GM19372 (cell line): ENCODE data around the gene LMAN1L.

Experiments used
- ATAC-seq: cut with Tn5 transposase; IDR thresholded peaks from one replicate; pipeline ENCODE4 v1.9.1; 2021; ENCODE audit warnings: mild to moderate bottlenecking, low read depth, moderate library complexity; ENCODE audit not compliant: unreplicated experiment

The LMAN1L gene

DNA sequence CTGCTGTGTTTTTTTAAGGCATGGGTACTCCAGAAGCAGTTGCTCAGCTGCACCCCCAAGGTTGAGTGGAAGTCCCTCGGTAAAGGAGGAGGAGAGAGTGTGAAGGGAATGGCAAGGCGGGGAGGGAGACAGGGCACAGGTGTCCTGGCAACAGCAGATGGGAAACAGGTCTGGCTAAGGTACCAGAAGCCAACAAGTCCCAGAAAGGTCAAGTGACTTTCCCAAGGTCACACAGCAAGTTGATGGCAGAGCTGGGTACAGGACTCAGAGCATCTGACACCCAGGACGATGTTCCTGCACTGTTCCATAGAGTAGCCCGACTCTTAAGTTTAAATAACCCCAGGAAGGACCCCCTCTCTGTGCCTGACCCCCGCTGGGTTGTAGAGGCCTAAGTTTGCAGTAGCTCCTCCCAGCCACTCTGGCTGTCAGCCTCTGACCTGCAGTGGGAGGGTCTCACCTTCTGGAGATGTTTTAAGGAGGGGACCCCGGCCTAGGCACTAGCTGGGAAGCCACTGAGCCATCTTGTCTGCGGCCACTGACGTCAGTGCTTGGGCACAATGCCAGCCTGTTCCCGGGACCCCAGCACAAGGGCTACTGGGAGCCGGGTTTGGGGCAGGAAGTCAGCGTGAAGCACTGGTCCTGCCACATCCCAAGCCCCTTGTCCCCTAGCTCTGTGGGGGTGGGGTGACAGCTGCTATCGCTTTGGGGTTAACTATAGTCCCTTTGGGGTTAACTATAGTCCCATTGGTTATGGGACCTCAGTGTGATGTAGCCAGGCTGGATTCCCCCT, 20.2 kb upstream of the LMAN1L start:
- no peak for ATAC-seq

DNA sequence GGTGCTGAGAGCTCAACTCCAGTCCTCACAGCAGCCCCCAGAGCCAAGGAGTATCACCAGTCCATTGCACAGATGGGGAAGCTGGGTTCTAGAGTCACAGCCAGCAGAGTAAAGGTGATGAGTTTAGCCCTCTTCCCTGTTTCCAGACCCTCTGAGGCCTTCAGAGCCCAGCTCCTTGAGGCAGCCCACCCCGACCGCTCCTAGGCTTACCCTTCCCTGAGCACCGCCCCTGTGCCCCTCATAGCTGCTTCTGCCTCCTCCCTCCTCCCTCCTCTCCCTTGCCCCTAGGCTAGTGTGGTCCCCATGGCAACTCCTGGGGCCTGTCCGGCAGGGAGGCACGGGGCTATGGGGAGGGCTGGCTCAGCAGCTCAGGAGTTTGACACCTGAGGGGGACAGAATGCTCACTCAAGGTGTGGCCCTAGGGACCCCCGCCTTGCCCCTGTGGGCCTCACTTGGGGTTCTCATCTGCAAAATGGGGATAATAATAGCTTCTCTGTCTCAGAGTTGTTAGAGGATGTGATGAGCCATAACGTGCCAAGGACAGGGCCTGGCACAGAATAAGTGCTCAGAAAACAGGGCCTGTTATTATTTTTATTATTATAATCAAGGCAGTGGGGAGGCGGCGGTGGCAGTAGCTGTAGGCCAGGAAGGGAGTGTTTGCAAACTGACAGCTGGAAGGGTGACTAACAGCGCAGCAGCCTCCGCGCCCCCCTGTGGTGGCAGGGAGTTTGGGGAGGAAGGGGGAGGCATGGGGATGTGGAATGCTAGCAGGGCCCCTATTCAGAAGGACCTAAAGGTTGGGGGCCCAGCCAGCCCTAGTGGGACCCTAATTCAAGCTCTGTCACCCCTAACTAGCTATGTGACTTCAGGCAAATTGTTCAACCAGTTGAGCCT, 19.3 kb upstream of the LMAN1L start:
- ATAC-seq: no peak

DNA sequence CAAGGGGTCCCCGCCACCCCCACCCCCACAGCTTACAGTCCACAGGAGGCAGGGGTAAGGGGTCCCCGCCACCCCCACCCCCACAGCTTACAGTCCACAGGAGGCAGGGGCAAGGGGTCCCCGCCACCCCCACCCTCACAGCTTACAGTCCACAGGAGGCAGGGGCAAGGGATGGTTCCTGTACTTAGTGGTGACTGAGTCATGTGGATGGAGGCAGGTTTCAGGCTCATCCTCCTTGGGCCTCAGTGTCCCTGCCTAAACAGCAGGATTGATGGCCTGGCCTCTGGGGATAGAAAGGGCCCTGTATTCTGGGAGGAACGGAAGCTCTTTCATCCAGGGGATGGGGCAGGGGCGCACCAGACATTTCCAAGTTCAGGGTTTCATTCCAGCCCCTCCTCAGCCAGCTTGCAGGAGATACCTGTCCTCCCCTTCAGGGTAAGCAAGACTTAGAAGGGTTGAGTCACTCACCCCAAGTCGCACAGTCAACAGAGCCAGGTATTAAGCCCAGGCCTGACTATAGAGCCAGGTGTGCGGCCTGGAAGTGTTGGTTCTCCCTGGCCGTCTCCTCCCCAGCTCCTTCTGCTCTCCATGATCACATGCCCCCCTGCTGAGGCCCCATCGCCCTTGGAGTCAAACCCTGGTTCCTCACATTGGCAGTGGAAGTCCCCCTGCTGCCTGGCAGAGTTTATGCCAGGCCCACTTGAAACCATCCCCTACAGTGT, 18.2 kb upstream of the LMAN1L start:
- ATAC-seq: no peak

DNA sequence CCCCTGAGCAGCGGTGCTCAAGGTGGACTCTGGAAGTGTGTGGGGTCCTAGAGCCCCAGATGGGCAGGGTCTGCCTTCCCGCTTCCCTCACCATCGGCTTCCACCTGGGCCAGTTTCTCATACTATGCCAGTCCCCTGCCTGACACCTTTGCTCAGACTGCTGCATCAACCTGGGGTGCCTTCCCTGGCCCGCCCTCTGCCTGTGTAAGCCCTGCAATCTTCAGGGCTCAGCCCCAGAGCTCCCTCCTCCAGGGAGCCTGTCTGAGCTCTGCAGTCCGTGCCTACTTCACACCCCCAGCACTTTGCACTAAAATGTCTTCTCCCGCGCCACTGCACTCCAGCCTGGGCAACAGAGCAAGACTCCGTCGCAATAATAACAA, 17.7 kb upstream of the LMAN1L start:
- ATAC-seq: no peak

DNA sequence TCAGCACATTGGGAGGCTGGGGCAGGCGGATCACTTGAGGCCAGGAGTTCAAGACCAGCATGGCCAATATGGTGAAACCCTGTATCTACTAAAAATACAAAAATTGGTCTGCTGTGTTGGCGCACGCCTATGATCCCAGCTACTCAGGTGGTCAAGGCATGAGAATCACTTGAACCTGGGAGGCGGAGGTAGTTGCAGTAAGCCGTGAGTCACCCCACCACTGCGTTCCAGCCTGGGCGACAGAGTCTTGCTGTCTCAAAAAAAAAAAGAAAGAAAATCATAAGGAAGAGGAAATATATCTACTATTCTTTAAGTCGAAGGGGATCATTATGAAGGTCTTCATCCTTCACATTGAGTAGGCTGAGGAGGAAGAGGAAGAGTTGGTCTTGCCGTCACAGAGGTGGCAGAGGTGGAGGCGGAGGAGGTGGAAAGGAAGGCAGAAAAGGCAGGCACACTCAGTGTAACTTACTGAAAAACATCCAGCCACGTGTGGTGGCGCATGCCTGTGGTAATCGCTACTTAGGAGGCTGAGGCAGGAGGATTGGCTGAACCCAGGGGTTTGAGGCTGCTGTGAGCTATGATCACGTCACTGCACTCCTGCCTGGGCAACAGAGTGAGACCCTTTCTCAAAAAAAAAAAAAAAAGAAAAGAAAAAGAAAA, 16.5 kb upstream of the LMAN1L start:
- ATAC-seq: no peak

DNA sequence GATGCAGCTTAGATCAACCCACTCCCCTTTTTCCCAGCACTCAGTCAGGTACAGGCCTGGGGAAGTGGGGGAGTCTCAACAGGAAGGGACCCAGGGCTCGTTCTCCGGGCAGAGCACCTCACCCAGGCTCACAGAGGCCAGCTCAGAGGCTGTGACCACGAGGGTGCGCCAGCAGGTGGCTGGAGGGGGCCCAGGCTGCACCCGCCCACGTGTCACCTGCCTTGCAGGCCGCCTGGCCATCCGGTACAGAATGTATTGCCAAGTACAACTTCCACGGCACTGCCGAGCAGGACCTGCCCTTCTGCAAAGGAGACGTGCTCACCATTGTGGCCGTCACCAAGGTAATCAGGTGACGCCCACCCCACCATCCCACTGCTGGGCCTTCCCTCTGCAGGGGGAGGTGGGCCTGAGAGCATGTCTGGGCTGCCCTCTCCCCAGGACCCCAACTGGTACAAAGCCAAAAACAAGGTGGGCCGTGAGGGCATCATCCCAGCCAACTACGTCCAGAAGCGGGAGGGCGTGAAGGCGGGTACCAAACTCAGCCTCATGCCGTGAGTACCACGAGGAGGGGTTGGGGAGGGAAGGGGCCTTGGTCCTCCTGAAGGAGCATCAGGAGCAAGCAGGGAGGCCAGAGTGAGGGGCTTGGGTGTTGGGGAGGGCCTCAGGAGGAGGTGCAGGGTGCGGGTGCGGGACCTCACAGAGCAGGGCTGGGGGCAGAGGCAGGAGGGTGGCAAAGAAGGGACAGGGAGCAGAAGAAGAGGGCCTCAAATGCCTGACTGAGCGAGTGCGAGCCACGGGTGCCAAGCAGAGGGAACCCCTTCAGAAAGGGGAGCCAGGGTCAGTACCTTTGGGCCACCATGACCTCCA, 14.0 kb upstream of the LMAN1L start:
- peak; percentile 52 for ATAC-seq

DNA sequence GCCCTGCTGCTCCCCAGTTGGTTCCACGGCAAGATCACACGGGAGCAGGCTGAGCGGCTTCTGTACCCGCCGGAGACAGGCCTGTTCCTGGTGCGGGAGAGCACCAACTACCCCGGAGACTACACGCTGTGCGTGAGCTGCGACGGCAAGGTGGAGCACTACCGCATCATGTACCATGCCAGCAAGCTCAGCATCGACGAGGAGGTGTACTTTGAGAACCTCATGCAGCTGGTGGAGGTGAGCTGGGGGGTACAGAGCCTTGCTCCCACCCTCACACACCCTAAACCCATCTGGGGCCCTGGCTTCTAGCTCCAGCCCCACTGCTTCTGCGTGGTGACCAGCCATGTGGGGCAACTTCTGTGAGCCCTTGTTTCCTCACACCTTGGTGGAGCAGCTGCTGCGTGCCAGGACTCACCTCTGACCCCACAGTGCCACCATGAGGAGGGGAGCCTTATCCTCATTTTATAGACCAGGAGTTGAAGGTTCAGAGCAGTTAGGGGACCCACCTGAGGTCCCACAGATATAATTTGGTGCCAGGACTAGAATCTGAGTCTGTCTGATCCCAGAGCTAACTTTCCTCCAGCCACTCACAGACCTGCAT, 13.3 kb upstream of the LMAN1L start:
- no peak for ATAC-seq

DNA sequence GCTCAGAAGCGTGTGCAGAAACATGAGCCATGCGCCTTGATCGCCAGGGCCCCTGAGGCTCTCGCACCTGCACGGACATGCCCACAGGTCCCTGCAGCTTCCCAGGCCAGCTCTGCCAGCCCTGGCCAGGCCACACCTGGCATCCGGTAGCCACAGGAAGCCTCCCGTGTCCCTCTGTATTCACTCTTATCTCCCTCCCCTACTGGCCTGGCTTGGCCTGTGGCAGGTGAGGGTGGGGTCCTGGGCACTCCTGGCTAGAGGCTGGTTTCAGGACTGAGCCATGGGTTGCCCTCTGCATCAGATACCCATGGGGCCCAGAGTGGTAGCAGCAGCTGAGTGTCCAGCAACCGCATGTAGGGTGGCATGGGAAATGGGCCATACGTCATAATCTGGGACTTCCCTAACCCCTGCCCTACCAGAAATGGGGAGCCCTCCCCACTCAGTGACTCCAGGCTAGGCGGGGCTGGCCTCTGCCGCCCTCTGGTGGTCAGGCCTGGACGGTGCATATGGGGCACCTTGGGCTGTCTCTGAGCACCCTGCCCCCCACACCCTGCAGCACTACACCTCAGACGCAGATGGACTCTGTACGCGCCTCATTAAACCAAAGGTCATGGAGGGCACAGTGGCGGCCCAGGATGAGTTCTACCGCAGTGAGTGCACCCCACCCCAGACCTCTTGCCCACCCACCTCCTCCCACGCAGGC, 12.6 kb upstream of the LMAN1L start:
- no peak for ATAC-seq

DNA sequence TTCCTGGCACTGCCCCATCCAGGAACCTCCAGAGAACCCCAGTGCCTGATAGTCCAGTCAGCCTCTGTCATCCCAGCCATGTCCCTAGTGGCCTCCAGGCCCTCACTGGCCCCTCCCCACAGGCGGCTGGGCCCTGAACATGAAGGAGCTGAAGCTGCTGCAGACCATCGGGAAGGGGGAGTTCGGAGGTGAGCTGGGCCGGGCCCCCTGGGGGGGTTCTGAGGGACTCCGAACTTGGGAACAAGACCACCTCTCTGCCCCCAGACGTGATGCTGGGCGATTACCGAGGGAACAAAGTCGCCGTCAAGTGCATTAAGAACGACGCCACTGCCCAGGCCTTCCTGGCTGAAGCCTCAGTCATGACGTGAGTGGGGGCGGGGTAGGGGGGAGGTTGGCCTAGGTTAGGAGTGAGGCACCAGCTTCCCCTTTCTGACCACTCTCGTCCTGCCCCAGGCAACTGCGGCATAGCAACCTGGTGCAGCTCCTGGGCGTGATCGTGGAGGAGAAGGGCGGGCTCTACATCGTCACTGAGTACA, 12.0 kb upstream of the LMAN1L start:
- no peak for ATAC-seq

DNA sequence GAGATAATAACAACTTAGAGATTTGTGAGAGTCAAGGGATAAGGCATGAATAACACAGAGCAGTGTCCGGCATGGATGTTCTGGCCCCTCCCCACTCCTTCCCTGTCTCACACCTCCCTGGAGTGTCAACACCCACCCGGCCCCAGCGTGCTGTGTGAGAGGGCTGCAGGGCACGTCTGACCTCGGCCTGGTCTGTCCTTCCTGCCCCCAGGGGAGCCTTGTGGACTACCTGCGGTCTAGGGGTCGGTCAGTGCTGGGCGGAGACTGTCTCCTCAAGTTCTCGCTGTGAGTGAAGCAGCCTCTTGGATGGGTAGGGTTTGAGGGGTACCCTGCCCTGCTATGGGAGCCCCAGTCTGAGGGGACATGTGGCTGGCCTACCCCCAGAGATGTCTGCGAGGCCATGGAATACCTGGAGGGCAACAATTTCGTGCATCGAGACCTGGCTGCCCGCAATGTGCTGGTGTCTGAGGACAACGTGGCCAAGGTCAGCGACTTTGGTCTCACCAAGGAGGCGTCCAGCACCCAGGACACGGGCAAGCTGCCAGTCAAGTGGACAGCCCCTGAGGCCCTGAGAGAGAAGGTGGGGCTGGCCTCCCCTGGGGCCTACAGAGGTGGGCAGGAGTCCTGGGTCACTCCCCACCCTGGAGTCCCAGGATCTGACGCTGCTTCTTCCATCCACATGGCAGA, 11.2 kb upstream of the LMAN1L start:
- ATAC-seq: no peak

DNA sequence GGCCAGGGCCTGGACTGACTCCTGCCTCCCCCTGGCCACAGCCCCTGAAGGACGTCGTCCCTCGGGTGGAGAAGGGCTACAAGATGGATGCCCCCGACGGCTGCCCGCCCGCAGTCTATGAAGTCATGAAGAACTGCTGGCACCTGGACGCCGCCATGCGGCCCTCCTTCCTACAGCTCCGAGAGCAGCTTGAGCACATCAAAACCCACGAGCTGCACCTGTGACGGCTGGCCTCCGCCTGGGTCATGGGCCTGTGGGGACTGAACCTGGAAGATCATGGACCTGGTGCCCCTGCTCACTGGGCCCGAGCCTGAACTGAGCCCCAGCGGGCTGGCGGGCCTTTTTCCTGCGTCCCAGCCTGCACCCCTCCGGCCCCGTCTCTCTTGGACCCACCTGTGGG, 10.3 kb upstream of the LMAN1L start:
- no peak for ATAC-seq

DNA sequence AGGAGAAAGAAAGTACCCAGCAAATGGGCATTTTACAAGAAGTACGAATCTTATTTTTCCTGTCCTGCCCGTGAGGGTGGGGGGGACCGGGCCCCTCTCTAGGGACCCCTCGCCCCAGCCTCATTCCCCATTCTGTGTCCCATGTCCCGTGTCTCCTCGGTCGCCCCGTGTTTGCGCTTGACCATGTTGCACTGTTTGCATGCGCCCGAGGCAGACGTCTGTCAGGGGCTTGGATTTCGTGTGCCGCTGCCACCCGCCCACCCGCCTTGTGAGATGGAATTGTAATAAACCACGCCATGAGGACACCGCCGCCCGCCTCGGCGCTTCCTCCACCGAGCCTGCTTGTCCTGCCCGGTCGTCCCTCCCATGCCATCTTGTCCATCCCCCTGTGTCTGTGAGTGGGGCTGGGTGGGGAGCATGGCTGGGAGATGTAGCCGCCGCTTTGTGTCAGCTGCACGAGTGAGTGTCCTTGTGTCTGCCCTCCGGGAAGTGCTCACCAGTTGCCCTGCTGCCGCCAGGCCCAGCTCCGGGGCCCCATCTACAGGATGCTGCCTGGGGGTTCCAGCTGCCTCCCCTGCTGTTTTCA, 9.7 kb upstream of the LMAN1L start:
- no peak for ATAC-seq

DNA sequence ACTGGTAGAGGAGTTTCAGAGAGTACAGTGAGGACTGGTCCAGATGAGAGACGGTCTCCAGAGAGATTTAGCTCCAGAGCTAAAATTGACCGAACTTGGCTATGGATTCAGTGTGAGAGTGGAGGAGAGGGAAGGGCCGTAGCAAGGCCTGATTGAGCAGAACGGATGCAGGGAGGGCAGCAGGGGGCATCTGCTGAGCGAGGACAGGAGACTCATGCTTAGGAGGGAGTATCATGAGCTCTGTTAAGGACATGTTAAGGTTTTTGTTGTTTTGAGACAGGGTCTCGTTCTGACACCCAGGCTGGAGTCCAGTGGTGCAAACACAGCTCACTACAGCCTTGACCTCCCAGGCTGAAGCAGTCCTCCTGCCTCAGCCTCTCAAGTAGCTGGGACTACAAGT, 7.7 kb upstream of the LMAN1L start:
- ATAC-seq: no peak

DNA sequence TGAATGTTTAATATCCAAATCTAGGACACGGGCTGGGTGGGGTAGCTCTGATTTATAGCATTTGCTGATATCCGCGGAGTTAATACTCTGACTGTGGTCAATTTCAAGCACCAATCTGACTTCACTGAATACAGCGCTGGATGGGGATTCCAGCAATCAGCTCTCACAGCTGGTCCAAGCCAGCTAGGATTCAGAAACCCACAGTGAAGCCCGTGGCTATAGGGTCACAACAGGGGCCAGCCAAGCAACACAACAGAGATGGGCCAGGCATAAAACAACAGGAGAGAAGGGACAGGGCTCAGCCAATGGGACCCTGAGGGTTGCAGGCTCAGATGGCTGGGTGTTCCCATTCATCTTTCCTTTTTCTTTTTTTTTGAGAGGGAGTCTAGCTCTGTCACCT, 5.4 kb upstream of the LMAN1L start:
- no peak for ATAC-seq

DNA sequence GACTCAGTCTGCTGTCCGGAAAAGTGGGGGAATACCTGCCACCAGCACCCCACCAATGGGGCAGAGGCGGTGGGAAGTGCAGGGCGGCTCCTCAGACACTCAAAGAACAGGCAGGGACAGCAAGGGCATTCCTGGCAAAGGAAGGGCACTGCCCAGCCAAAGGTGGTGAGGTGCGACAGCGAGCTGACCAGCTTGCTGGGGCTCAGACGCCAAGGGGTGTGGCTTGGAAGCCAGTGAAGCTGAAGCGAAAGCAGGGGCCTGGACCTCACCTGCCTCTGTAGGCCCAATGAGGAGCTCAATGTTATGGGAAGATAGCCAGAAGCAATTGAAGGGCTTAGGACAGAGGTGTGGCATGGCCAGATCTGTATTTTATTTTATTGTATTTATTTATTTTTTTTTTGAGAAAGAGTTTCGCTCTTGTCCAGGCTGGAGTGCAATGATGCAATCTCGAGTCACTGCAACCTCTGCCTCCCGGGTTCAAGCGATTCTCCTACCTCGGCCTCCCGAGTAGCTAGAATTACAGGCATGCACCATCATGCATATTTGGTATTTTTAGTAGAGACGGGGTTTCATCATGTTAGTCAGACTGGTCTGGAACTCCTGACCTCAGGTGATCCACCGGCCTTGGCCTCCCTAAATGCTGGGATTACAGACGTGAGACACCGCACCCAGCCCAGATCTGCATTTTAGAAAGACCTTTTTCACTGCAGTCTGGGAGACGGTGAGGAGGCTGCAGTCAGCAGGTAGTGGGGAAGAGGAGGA, 4.4 kb upstream of the LMAN1L start:
- ATAC-seq: no peak

DNA sequence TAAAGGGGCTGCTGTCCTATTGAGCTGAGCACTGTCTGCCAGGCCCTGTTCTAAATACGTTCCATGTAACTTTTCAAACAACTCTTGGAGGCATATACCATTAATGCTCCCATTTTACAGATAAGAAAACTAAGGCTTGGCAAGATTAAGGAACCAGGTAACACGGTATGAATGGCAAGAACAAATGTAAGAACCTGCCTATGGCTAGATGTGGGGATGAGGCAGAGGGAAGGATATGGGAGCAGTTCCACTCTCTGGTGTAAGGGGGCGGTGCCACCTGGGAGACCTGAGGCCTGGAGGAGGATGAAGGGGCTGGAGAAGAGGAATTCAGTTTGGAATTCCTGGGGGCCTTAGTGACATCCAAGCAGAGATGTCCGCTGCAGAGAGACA, 3.8 kb upstream of the LMAN1L start:
- ATAC-seq: no peak

DNA sequence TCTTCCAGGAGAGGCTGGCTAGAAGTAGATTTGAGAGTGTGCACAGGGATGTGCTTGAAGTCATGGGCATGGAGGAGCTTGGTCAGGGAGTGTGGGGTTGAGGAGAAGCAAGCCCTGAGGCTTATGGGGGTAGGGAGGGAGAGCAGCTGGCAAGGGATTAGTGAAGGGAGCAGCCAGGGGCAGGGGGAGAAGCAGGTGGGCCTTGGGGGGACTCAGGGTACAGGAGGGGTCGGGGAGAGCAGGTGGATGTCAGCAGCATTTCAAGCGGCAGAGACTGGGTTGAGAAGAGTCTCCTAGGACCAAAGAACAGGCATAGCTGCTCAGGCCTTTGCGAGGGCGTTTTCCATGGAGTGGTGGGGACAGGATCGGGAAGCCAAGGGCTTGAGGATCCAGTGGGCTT, 3.4 kb upstream of the LMAN1L start:
- ATAC-seq: no peak
